ENCODE measurements around the gene CHIC2.

The CHIC2 gene

DNA sequence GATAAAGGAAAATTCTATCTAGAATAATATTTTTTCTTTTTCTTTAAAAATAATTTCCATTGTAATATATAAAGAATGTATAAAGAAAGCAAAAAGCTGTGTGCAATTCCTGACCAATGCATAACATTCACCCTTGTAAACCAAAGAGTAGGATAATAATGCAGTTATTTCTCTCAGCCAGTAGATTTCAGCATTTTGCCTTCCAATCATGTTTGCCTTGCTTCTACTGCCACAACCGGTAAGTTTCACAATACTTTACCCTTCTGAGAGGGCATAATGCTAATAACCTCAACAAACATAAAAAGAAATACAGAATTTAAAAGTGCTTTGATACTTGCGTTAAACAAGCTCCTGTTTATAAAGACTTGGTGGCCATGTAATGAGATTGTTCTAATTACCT lies 59.9 kb downstream of the CHIC2 start (continued):
- TF ChIP-seq ZNF404 (tag by site-specific recombination; IDR thresholded peaks at IDR 0.05) (no peak), ZNF37A (tag by site-specific recombination; IDR thresholded peaks at IDR 0.05) (no peak), ZNF19 (tag by site-specific recombination; IDR thresholded peaks at IDR 0.05; ENCODE audit: low read depth) (no peak)

DNA sequence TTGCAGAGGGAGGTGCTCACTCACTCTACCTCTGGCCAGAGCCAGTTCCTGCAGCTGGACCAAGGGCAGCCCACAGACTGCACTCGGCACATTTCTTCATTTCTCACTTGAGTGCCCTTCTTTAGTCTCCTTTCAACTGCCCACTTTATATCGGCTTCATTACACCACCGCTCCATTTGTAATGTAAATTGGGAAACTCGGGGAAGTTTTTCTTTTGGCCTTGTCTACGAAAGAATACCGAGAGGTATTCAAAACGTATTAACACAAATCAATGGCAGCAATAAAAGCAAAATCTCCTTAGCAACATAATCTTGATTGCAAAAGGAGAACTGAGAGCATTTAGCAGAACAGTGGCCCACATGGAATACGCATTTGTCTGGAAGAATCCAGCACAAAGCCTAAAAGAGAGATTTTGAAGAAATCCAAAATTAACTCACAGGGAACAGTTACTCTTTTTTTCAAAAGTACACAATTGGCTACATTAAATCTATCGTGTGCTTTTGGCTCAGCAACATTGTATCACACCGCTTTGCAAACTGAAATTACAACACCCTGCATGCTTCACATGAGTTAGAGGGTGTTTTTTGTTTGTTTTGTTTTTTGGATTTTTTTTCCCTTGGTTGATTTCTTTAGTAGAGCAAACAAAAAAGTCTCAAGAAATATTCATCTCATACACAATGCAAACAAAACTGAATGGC lies 62.6 kb downstream of the CHIC2 start:
- CTCF ChIA-PET, result no interaction called here
- H3K4me3 ChIP-seq (ENCODE audit: low read depth, low read length), result no peak overlapping the region
- peaks cover 0 to 3% of the 10 kb centered on the region in 2 experiments; a peak in 1 of 3 replicates for H3K36me3 ChIP-seq (ENCODE audit: control insufficient read depth in 2 of 2, insufficient read depth in 1 of 2, low read length in 2 of 2)
- POLR2A ChIA-PET, result no interaction called here
- no peaks in the 10 kb centered on the region for H3K4me1 ChIP-seq (ENCODE audit: control insufficient read depth, insufficient read depth, low read length)
- no peaks in the 10 kb centered on the region for H3K9me3 ChIP-seq (ENCODE audit: control insufficient read depth, insufficient read depth, low read depth, low read length)
- TF ChIP-seq ZNF658 (tag by site-specific recombination; IDR thresholded peaks at IDR 0.05), result no peak
- TF ChIP-seq ZNF341 (tag by site-specific recombination; IDR thresholded peaks at IDR 0.05; ENCODE audit: low read depth), result no peak
- no peak for TF ChIP-seq ZNF221 (tag by site-specific recombination; IDR thresholded peaks at IDR 0.05; ENCODE audit: borderline replicate concordance)
- no peak for TF ChIP-seq ZNF830 (tag by site-specific recombination; IDR thresholded peaks at IDR 0.05; ENCODE audit: low read depth)
- TF ChIP-seq, protein P1, sequence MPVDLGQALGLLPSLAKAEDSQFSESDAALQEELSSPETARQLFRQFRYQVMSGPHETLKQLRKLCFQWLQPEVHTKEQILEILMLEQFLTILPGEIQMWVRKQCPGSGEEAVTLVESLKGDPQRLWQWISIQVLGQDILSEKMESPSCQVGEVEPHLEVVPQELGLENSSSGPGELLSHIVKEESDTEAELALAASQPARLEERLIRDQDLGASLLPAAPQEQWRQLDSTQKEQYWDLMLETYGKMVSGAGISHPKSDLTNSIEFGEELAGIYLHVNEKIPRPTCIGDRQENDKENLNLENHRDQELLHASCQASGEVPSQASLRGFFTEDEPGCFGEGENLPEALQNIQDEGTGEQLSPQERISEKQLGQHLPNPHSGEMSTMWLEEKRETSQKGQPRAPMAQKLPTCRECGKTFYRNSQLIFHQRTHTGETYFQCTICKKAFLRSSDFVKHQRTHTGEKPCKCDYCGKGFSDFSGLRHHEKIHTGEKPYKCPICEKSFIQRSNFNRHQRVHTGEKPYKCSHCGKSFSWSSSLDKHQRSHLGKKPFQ (tag by site-specific recombination; IDR thresholded peaks at IDR 0.05), result no peak
- TF ChIP-seq ZNF670 (tag by site-specific recombination; IDR thresholded peaks at IDR 0.05; ENCODE audit: low read depth), result no peak
- TF ChIP-seq, protein P2, sequence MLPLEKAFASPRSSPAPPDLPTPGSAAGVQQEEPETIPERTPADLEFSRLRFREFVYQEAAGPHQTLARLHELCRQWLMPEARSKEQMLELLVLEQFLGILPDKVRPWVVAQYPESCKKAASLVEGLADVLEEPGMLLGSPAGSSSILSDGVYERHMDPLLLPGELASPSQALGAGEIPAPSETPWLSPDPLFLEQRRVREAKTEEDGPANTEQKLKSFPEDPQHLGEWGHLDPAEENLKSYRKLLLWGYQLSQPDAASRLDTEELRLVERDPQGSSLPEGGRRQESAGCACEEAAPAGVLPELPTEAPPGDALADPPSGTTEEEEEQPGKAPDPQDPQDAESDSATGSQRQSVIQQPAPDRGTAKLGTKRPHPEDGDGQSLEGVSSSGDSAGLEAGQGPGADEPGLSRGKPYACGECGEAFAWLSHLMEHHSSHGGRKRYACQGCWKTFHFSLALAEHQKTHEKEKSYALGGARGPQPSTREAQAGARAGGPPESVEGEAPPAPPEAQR (tag by site-specific recombination; IDR thresholded peaks at IDR 0.05), result no peak
- TF ChIP-seq ZNF133 (tag by site-specific recombination; IDR thresholded peaks at IDR 0.05), result no peak
- TF ChIP-seq SALL2 (tag by site-specific recombination; IDR thresholded peaks at IDR 0.05; ENCODE audit: borderline replicate concordance), result no peak
- TF ChIP-seq ZNF558 (tag by site-specific recombination; IDR thresholded peaks at IDR 0.05), result no peak
- TF ChIP-seq, protein P3, sequence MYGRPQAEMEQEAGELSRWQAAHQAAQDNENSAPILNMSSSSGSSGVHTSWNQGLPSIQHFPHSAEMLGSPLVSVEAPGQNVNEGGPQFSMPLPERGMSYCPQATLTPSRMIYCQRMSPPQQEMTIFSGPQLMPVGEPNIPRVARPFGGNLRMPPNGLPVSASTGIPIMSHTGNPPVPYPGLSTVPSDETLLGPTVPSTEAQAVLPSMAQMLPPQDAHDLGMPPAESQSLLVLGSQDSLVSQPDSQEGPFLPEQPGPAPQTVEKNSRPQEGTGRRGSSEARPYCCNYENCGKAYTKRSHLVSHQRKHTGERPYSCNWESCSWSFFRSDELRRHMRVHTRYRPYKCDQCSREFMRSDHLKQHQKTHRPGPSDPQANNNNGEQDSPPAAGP (tag by site-specific recombination; IDR thresholded peaks at IDR 0.05), result no peak
- no peak for TF ChIP-seq ZNF138 (tag by site-specific recombination; IDR thresholded peaks at IDR 0.05; ENCODE audit: borderline replicate concordance)
- TF ChIP-seq, protein P4, sequence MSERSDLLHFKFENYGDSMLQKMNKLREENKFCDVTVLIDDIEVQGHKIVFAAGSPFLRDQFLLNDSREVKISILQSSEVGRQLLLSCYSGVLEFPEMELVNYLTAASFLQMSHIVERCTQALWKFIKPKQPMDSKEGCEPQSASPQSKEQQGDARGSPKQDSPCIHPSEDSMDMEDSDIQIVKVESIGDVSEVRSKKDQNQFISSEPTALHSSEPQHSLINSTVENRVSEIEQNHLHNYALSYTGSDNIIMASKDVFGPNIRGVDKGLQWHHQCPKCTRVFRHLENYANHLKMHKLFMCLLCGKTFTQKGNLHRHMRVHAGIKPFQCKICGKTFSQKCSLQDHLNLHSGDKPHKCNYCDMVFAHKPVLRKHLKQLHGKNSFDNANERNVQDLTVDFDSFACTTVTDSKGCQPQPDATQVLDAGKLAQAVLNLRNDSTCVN (tag by site-specific recombination; optimal IDR thresholded peaks at IDR 0.05), result no peak
- H3K27ac ChIP-seq (ENCODE audit: extremely low read depth, low read depth, low read length), result no peak overlapping the region

DNA sequence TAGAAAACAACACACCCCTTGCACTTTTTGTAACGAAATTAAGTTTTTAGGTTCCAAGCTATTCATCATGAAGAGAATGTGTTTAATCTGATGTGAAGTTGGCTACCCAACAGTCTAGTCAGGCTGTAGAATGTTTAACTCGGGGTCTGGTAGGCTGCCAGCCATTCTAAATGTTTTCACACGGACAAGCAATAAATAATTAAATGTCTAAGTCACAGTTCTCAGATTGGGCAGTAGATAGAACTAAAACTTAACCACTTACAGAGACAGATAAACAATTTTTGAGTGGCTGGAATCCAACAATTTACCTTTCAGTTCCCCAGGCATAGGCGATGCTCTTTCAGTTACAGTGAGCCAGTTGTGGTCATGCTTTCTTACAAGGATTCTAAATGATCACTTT lies 66.5 kb downstream of the CHIC2 start:
- Histone ChIP-seq H3K27ac (ENCODE audit: extremely low read depth, low read depth, low read length) (no peak overlapping the region), H3K36me3 (ENCODE audit: control insufficient read depth in 2 of 2, insufficient read depth in 1 of 2, low read length in 2 of 2) (no peaks in the 10 kb centered on the region), H3K4me3 (ENCODE audit: low read depth, low read length) (no peak overlapping the region), H3K9me3 (ENCODE audit: control insufficient read depth, insufficient read depth, low read depth, low read length) (no peaks in the 10 kb centered on the region), H3K4me1 (ENCODE audit: control insufficient read depth, insufficient read depth, low read length) (no peaks in the 10 kb centered on the region)
- POLR2A ChIA-PET, result no interaction called here
- TF ChIP-seq, protein P5, sequence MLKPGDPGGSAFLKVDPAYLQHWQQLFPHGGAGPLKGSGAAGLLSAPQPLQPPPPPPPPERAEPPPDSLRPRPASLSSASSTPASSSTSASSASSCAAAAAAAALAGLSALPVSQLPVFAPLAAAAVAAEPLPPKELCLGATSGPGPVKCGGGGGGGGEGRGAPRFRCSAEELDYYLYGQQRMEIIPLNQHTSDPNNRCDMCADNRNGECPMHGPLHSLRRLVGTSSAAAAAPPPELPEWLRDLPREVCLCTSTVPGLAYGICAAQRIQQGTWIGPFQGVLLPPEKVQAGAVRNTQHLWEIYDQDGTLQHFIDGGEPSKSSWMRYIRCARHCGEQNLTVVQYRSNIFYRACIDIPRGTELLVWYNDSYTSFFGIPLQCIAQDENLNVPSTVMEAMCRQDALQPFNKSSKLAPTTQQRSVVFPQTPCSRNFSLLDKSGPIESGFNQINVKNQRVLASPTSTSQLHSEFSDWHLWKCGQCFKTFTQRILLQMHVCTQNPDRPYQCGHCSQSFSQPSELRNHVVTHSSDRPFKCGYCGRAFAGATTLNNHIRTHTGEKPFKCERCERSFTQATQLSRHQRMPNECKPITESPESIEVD (tag by site-specific recombination; IDR thresholded peaks at IDR 0.05), result peak; percentile 36; the same call in 1 of the 2 replicates
- no peak for TF ChIP-seq ZNF416 (tag by site-specific recombination; IDR thresholded peaks at IDR 0.05)
- CTCF ChIA-PET, result interaction anchor here (0.6 kb wide), 1 partner anchor 121 kb away, joined by 3 read pairs; no protein-coding TSS in a partner anchor
